Gastrocnemius medialis (tissue), 4 donors: ENCODE measurements around the gene LDAH. TPM values are rescaled to one million over a fixed set of nuclear protein-coding genes. Genes with fewer than 3 reads are reported as not detected.
A peak's percentile ranks its signal among the peaks of the same experiment; 100 is the strongest.

Experiments
- ATAC-seq, 2 donors: fragments of 150-250 bp; one replicate each; pipeline ENCODE4 v1.9.1; 2016
- DNase-seq, 2 donors: peaks; one replicate each; pipeline ENCODE4 v3.0.0-alpha.2; 2019
- H3K27ac ChIP-seq, 4 donors: fragments of 200-600 bp; sonication (generic); 1 replicate in 1 of 4; 2 replicates in 3 of 4; pipeline ENCODE4 v1.5.1; 2016 to 2018; ENCODE audit warnings: mild to moderate bottlenecking in 2 of 4, moderate library complexity in 1 of 4
- H3K27me3 ChIP-seq, 3 donors: fragments of 200-600 bp; sonication (generic) in 2 of 3; 1 replicate in 1 of 3; 2 replicates in 2 of 3; pipeline versions ENCODE4 v1.5.1 to v1.6.0; 2016 to 2019; ENCODE audit warnings: mild to moderate bottlenecking in 1 of 3, moderate library complexity in 1 of 3
- H3K36me3 ChIP-seq, 2 donors: fragments of 200-600 bp; sonication (generic) in 1 of 2; one replicate each; pipeline ENCODE4 v1.5.1; 2017 to 2018
- H3K4me1 ChIP-seq, 2 donors: fragments of 200-600 bp; sonication (generic) in 1 of 2; one replicate each; pipeline ENCODE4 v1.5.1; 2016 to 2017; ENCODE audit warnings: mild to moderate bottlenecking in 2 of 2
- H3K4me3 ChIP-seq, 4 donors: fragments of 200-600 bp; sonication (generic) in 3 of 4; 1 replicate in 1 of 4; 2 replicates in 3 of 4; pipeline ENCODE4 v1.5.1; 2016 to 2019; ENCODE audit warnings: mild to moderate bottlenecking in 2 of 4
- H3K9me3 ChIP-seq, 3 donors: fragments of 200-600 bp; sonication (generic) in 2 of 3; 1 replicate in 1 of 3; 2 replicates in 2 of 3; pipeline ENCODE4 v1.5.1; 2016 to 2019
- POLR2A ChIP-seq, 2 donors: fragments of 450-650 bp; IDR thresholded peaks; one replicate each; pipeline ENCODE4 v1.6.1; 2017; ENCODE audit warnings: antibody characterized with exemption in 2 of 2, mild to moderate bottlenecking in 2 of 2, moderate library complexity in 2 of 2
- in situ Hi-C, 4 donors: fragments of 200-750 bp; cut with MboI; loops; one replicate each; pipeline versions ENCODE4 v1.15.0 to v1.8.0; 2017; ENCODE audit warnings: low sequenced_read_pairs in 4 of 4
- intact Hi-C: fragments of 100-400 bp; cut with DNase I; formaldehyde crosslinking; loops from one replicate; pipeline ENCODE4 v1.15.1; 2023; ENCODE audit warnings: low total_unique reads
- total RNA-seq, 4 donors: library from RNA; depleted of rRNA; stranded (reverse); fragments of >200 nt; gene quantifications; one replicate each; pipeline versions ENCODE4 v1.1.0 to v1.2.3, GENCODE V29; 2016
- TF ChIP-seq, protein P1 (sequence below), 5 experiments: fragments of 450-650 bp in 3 of 5; fragments of 200-600 bp in 2 of 5; sonication (generic) in 2 of 5; IDR thresholded peaks in 4 of 5; conservative IDR thresholded peaks in 1 of 5; 1 replicate in 4 of 5; 2 replicates in 1 of 5; pipeline ENCODE4 v1.5.1; 2016 to 2019; ENCODE audit warnings: antibody characterized with exemption in 5 of 5, mild to moderate bottlenecking in 3 of 5, moderate library complexity in 3 of 5

The LDAH gene
- total RNA-seq, 4 donors from 2014 or later: 0.97 to 2.2 (median 1.4) TPM

DNA sequence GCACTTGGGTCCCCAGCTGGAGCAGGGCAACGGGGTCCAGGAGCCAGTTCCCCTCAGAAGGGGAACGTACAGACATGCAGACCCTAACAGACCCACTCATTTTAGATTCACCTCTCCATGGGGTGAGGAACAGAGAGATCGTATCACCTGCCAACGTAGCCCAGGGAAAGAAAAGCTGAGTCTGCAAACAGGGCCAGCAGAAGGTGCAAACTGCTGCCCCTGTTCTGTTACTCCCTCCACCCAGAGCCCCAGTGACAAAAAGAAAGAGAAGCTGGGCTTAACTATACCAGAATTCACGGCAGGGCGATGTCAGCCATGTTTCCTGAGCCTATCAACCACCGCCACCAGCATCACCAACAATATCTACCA lies 171.2 kb downstream of the LDAH start:
- peak overlapping the region; percentile 73 to 99 (median 94) for H3K4me3 ChIP-seq
- TF ChIP-seq, protein P1, sequence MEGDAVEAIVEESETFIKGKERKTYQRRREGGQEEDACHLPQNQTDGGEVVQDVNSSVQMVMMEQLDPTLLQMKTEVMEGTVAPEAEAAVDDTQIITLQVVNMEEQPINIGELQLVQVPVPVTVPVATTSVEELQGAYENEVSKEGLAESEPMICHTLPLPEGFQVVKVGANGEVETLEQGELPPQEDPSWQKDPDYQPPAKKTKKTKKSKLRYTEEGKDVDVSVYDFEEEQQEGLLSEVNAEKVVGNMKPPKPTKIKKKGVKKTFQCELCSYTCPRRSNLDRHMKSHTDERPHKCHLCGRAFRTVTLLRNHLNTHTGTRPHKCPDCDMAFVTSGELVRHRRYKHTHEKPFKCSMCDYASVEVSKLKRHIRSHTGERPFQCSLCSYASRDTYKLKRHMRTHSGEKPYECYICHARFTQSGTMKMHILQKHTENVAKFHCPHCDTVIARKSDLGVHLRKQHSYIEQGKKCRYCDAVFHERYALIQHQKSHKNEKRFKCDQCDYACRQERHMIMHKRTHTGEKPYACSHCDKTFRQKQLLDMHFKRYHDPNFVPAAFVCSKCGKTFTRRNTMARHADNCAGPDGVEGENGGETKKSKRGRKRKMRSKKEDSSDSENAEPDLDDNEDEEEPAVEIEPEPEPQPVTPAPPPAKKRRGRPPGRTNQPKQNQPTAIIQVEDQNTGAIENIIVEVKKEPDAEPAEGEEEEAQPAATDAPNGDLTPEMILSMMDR (IDR thresholded peaks at IDR 0.05 in 4 of 5, conservative IDR thresholded peaks at IDR 0.05 in 1 of 5): no peak
- TF ChIP-seq POLR2A (IDR thresholded peaks at IDR 0.05): no peak

DNA sequence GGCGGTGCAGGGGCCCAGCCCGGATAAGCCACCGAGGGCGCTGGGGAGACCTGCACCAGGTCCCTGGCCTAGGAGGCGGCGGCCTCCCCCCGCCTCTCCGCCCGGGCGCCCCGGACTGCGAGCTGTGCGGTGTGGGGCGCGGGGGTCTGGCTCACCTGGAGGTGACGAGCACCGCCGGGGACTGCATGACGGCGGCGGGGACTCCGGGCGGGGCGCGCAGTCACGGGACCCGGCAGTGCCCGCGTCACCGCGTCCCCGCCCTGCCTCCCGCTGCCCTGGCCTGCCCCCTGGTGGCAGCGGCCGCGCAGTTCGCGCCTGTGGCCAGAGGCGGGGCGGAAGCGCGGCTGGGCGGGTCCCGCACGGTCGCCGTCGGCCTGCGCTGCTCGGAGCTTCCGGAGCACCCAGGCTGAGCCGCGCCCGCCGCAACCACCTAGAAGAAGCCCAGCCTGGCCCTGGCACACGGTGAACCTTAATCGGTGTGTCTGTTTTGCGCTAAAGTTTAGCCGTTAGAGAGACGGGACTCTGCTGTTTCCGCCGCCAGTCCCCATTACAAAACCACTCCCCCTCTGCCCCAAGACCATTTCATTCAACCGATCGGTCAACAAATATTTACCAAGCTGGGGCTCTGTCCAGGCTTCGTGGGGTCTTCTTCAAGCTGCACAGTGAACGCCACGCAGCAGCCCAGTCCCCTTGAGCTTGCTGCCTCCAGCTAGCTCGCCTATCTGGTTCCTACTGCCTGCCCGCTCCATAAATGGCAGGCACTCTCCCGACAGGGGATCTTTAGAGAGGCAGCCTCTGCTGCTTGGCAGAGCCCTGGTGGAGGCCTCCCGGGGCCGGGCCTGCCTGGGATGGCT lies 171.8 kb downstream of the LDAH start, which contains the start of gene HS1BP3:
TSS of gene HS1BP3 (minus strand) at position 222 of the 854 bp plus-strand sequence. CDS start at position 187, 35 bp downstream.
- Histone ChIP-seq H3K9me3 (no peaks in the 10 kb centered on the region), H3K27me3 (no peaks in the 10 kb centered on the region), H3K36me3 (no peaks in the 10 kb centered on the region), H3K4me3 (peak within 1 kb of the TSS; percentile 73 to 99 (median 94)), H3K27ac (peak within 1 kb of the TSS; percentile 78 to 92 (median 88)), H3K4me1 (peaks cover 15 to 18% of the 10 kb centered on the region in 2 donors)
- TF ChIP-seq, protein P1 (IDR thresholded peaks at IDR 0.05 in 4 of 5, conservative IDR thresholded peaks at IDR 0.05 in 1 of 5): peak in 4 of 5 experiments; percentile 98 to 100 (median 99)
- TF ChIP-seq POLR2A (IDR thresholded peaks at IDR 0.05): peak; percentile 81 to 83
- in situ Hi-C loops (loop anchor here in 1 of 4 donors (25.0 kb wide), 1 partner anchor 461 kb away; the partner anchor contains the start of gene TDRD15), intact Hi-C loops (loop anchor here (2.0 to 5.0 kb wide), 3 partner anchors 300 to 599 kb away; partner anchors contain the start of genes LAPTM4A and PUM2)
- DNase-seq (peak; percentile 67 to 76), ATAC-seq (peak; percentile 89 to 93)

More for the DNA sequence above, 171.2 kb downstream of the LDAH start:
- Histone ChIP-seq H3K36me3 (no peaks in the 10 kb centered on the region), H3K9me3 (no peaks in the 10 kb centered on the region), H3K27ac (peak overlapping the region; percentile 78 to 92 (median 88)), H3K27me3 (no peaks in the 10 kb centered on the region), H3K4me1 (peaks cover 15 to 18% of the 10 kb centered on the region in 2 donors)
- in situ Hi-C loops (loop anchor here in 1 of 4 donors (25.0 kb wide), 1 partner anchor 461 kb away; the partner anchor contains the start of gene TDRD15), intact Hi-C loops (loop anchor here (2.0 to 5.0 kb wide), 3 partner anchors 301 to 599 kb away; partner anchors contain the start of genes LAPTM4A and PUM2)
- DNase-seq: no peak
- ATAC-seq: no peak

DNA sequence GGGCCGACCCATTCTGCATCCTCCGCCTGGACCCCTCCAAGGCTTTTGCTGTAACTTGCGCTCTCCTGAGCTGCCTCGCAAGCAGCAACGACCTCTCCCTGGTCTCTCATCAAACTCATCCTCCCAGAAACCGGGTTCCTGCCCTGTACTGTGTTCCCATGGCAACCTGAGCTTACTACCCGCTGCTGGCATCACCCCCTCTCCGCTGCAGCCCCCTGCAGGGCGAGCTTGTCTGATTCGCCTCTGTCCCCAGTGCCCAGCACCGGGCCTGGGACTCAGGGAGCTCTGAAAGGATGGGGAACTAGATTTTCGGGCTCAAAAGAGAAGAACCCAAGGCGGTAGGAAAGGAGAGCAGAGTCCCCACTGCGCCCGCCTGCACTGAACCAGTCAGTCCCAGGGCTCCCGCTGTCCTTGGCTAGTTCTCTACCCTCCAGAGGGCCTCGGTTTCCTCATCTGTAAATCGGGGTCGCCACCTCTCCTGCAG lies 172.5 kb downstream of the LDAH start:
- peaks cover 15 to 18% of the 10 kb centered on the region in 2 donors for H3K4me1 ChIP-seq
- H3K4me3 ChIP-seq: peak overlapping the region; percentile 73 to 99 (median 94)
- intact Hi-C loops (loop anchor here (2.0 to 5.0 kb wide), 3 partner anchors 300 to 598 kb away; partner anchors contain the start of genes LAPTM4A and PUM2), in situ Hi-C loops (loop anchor here in 1 of 4 donors (25.0 kb wide), 1 partner anchor 462 kb away; the partner anchor contains the start of gene TDRD15)
- no peaks in the 10 kb centered on the region for H3K27me3 ChIP-seq
- H3K9me3 ChIP-seq: no peaks in the 10 kb centered on the region
- TF ChIP-seq, protein P1 (IDR thresholded peaks at IDR 0.05 in 4 of 5, conservative IDR thresholded peaks at IDR 0.05 in 1 of 5): no peak
- TF ChIP-seq POLR2A (IDR thresholded peaks at IDR 0.05): no peak
- H3K27ac ChIP-seq: peak overlapping the region; percentile 78 to 92 (median 88)
- peak; percentile 3 to 30 for ATAC-seq
- no peak for DNase-seq
- peaks cover 0 to 2% of the 10 kb centered on the region in 2 donors for H3K36me3 ChIP-seq

DNA sequence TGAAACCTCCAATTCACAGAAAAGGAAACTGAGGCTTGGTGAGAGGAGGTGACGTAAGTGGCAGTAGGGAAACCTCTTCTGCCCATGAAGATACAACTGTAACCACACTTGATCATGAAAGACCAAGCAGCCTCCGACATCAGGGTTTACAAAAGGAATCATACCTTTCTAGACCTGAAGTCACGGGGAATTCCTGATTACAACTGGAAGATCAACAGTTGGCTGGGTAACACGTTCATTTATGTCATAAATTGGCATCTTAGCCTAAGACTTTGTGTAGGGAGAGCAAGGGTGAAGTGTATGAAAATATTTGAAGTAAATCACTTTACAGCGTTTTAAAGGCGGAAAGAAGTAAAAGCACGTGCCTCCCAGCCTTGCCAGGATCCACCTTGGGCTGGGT lies 172.9 kb downstream of the LDAH start:
- DNase-seq (no peak), ATAC-seq (no peak)
- intact Hi-C loops: loop anchor here (2.0 to 5.0 kb wide), 3 partner anchors 299 to 598 kb away; partner anchors contain the start of genes LAPTM4A and PUM2

More for the DNA sequence above, 172.9 kb downstream of the LDAH start:
- in situ Hi-C loops: loop anchor here in 2 of 4 donors (10.0 to 25.0 kb wide), 3 partner anchors 295 to 588 kb away; partner anchors contain the start of genes LAPTM4A (in 1 of the 2), PUM2 (in 1 of the 2) and TDRD15 (in 1 of the 2)
- H3K4me1 ChIP-seq: peaks cover 15 to 18% of the 10 kb centered on the region in 2 donors
- H3K27me3 ChIP-seq: no peaks in the 10 kb centered on the region
- no peaks in the 10 kb centered on the region for H3K9me3 ChIP-seq
- H3K4me3 ChIP-seq: peak overlapping the region; percentile 73 to 99 (median 94)
- peaks cover 0 to 6% of the 10 kb centered on the region in 2 donors for H3K36me3 ChIP-seq
- TF ChIP-seq POLR2A (IDR thresholded peaks at IDR 0.05): no peak
- TF ChIP-seq, protein P1 (IDR thresholded peaks at IDR 0.05 in 4 of 5, conservative IDR thresholded peaks at IDR 0.05 in 1 of 5): no peak
- peak overlapping the region in 2 of 4 donors; percentile 78 to 88 for H3K27ac ChIP-seq
